ENCODE measurements around the gene PFDN2.

PFDN2 gene

DNA sequence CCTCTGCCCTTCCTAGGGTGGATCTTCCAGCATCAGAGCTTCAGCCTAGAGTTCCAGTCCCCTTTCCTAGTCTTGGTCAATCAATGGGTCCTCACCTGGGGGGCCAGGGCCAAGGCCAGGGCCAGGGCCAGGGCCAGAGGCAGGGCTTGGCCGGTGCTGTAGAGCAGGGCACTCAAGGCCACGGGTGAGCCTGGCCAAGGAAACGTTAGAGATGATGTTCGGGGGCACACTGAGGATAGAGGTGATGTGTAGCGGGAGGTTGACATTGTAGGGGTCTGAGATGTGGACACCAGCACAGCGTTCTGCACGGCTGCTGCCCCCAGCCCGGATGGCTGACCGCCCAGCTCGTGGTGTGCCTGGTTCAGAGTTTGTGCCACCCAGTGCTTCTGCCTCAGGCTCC is 66.6 kb downstream of the PFDN2 start:
- no peak for DNase-seq (ENCODE audit: low spot score)
